DMS114 treated with DMSO at 0.1 percent for 48 hours (cell line): Measurements from ENCODE around the gene CYSTM1.

Source experiments
- DNase-seq: peaks from one replicate; lab custom pipeline; 2025; ENCODE audit not compliant: unreplicated experiment; lab: John Stamatoyannopoulos, UW

Gene CYSTM1

DNA sequence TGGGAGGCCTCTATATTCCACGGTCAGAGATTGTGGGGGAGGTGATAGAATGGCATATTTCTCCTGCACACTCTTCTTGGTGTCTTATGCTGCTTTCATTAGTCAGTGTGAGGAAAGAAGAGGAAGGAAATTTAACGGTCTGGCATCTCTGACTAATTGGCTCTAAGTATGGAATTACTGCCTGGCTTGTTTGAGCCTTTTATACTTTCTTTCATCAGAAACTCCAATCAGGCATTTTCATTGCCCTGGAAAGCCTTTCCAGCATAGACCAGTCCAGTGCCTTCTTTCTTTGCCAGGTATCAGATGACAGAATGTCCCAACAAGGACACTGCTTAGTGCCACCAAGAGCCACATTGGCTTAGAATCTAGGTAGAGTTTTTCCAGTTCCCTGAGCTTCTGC is 30.2 kb downstream of the CYSTM1 start:
- DNase-seq, result no peak

DNA sequence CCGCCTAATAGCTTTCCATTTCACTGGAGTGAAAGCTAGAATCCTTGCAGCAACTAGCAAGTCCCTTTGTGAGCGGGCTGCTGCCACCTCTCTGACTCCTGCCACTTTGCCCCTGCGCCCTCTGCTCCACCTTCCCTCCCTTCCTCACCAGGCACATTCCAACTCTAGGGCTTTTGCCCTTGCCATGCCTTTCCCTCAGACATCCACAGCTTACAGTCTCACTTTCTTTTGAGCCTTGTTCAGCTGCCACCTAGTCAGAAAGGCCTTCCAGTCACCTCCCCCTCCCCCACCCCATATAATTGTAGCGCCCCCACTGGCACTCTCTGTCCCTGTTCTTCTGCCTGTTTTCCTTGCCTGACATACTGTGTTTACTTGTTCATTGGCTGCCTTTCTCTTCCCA is 31.0 kb downstream of the CYSTM1 start:
- DNase-seq, result no peak

DNA sequence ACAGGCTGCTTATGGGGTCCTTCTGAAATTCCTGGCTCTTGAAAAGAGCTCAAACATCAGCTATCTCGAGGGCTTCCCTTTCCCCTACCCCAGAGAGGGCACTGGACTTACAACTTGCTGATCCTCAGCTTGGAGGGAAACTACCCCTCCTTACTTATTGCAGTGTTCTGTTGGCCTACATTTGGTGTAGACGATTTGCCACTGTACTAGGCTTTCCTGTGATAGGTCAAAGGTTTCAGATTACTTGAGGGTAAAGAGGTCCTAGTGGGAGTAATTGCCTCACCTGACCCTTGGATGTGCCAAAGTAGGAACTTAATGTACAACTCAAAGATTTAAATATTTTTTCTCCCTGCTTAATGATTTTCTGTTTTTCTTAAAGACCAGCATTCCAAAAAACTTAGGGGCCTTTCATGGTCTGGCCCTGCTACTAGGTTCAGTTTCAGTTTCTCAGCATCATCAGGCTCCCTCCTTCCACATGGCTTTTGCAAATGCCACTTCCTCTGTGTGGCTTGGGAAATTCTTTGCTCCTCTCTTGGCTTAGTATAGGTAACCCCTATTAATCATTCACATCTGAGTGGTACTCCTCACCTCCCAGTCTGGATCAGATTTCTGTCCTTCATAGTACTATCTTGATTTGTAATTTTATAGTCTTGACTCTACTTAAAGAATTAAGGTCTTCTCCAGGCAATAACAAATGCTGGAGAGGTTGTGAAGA is 32.4 kb downstream of the CYSTM1 start:
- no peak for DNase-seq

DNA sequence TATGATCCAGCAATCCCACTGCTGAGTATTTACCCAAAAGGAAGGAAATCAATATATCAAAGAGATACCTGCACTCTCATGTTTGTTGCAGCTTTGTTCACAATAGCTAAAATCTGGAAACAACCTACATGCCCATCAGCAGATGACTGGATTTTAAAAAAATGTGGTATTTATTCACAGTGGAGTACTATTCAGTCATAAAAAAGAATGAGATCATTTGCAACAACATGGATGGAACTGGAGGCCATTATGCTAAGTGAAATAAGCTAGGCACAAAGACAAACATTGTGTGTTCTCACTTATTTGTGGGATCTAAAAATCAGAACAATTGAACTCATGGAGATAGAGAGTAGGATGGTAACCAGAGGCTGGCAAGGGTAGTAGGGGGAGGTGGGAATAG is 33.1 kb downstream of the CYSTM1 start:
- DNase-seq, result no peak

DNA sequence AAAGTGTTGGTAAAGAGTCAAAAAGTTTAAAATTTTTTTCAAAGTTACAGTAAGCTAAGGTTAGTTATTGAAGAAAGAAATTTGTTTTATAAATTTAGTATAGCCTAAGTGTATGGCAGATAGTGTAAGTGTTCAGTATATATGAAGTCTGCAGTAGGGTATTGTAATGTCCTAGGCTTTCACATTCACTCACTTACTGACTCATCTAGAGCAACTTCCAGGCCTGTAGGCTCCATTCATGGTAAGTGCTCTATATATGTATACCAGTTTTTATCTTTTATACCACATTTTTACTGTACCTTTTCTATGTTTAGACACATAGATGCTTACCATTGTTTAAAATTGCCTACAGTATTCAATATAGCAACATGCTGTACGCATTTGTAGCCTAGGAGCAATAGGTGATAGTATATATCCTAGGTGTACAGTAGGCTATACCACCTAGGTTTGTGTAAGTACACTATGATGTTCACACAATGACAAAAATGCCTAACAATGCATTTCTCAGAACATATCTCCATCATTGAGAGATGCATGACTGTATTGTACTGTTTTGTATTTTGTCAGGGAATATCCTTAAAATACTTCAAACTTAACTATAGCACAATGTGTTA is 38.5 kb downstream of the CYSTM1 start:
- no peak for DNase-seq

DNA sequence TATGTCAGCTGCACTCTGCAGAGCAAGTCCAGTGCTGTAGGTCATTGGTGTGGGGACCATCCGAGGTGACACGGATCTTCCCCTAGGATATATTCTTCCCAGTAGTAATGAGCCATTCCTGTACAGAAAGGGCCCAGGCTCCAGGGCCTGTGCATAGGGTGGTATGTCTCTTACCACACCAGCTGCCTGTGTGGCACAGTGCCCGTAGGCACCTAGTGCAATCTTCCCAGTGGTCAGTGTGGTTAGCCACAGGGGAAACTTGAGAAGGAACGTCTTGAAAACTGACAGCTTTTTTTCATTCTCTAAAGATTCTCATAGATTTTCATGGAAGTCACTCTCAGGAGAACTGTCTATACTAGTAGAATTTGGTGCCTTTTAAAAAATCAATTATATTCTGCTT is 39.8 kb downstream of the CYSTM1 start:
- DNase-seq, result no peak

DNA sequence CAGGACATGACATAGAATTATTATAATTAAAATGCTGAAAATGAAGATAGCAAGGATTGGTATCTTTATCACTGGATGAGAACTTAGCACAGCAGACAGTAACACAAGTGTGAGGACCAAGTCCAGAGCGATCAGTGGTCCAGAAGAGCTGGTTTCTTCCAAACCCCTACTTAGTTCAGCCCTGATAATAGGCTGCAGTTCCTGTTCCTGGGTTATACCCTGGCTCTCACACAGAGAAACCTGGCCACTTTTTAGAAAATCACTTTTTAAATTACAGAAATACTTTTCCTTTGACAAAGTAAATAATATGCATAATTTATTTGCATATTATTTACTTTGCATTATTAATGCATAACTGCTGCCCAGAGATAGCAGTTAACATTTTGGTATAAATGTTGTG is 40.3 kb downstream of the CYSTM1 start:
- DNase-seq, result no peak

DNA sequence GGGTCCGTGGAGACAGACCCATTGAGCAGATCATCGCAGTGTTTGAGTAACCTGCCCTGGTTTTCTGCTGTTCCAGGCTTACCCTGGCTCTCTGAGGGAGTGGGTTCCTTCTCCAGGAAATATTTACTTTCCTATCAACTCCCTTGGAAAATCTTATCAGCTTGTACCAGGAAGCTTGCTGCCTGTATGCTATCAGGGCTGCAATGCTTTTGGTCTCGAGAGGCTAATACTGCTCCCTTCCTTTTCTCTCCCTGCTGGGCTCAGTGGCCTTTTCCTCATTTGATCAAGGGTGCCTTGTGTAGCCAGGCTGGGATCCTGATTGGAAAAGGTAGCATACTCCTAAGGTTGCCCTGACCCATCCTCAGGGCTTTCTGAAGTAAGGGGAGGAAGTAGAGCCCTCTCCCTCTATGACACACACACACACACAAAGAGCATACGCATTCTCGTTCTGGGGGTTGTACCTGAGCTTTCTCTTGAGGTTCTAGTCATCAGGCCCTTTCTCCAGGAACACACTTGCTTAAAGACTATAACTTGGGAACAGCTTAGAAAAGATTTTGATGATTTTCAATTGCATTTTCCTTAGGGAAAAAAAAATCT is 41.6 kb downstream of the CYSTM1 start:
- no peak for DNase-seq

DNA sequence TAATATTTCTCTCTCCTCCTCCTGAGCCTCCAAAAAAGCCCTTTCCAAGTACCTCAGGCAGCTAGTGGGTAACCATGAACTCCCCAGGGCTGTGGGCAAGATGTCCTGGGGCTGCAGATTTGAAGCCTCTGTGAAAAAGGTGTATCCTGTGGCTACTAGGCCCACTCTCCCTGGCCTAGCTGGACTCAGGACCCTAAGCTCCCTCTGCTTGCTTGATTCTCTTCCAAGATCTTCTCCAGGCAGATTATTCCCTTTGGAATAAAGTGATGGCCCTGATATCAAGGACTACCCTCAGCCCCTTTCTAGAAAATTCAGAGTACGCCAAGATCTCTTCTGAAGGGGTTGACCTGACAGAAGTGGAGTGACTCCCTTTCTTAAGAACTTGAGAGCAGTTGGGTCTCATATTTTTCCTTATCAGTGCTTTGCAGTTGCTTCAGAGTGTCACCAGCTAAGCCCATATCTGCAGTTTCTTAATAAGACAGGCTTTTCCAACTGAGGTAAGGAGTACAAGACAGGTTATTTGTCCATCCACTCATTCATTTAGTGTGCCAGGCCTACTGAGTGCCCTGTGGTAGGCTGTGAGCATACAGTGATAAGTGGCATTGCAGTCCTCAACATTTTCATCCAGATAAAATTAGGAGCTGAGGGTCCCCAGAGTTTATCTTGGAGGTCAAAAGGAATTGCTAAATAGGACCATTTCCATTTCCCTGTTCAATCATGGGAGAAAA is 42.5 kb downstream of the CYSTM1 start:
- DNase-seq, result no peak

DNA sequence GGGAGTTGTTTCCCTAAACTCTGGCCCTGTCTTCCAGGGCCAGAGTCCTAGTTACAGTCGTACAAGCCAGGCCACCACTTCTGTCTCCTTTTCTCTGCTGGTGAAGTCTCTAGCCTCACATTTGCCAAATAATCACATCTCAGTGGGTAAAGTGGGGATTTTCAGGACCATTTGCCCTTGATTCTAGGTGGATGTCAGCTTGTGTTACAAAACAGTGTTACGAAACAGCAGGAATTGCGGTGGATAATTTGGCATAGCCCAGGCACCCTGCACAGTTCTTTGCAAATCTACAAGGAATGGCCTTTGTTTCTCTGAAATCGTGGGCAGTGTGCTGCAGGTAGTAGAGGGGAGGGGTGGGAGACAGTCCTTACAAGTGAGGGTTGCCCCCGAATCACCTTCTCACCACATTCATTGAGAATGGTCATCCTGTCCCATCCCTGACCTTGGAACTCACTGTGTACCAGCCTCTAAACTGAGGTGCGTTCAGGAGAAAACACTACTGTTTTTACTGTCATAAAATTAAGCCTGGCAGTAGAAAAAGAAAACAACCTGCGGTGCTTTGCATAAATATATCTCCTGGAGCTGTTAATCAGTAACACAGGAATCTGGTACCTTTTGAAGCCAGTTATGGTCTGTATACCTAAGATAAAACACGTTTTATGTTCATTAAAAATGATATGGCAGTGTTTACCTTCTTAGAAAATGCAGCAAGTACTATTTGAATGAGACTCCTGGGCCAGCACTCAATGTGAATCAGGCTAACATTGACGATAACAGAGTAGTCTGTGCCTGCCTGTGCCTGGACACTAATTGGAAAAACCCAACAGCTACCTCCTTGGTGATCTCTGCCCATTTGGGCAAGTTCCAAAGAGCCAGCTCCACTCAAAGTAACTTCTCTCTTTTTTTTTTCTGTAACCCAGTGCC is 44.3 kb downstream of the CYSTM1 start:
- DNase-seq, result no peak

DNA sequence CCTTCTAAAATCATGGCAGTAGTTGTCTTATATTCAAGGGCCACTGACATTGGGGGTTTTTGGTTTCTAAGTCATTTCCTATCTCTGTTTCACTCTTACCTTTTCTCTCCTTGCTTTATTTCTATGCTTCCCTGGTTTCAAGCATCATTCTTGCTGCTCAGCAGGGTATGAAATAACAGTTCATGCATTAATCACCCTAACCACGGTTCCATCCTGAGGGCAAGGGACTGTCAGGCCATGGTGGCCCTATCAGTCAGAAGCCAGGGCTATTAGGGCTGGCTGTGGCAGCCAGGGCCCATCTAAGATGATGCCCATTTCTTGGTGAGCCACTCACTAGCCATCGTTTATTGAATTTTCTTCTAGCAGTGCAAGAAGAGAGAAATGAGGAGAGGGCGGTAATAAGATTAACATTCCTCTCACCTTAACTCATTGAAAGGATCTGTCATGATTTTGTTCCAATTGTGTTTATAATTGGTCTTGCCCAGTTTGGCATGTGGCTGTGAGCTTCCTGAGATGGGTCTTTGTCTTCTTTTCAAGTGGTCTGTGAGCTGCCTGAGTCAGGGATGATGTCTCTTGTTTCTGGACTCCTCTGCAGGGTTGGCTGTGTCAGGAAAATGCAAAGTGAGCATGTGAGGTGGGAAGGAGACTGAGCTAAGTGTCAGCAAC is 45.2 kb downstream of the CYSTM1 start:
- DNase-seq, result no peak

DNA sequence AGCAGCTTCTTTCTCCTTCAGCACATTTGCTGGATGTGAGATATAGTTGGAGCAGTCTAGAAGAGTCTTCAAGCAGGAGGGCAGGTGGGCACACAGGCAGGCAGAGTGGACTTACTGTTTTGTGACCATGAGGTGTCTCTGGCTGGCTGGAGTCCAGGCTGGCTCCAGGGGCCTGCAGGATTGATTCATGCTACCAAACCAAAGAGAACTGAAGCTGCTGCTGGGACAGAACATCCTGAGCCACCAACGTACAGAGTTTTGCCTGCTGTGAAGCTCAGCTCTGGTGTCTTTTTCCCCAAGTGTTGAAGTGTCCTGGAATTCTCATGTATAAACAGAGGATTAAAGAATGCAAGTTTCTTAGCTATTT is 45.7 kb downstream of the CYSTM1 start:
- no peak for DNase-seq

DNA sequence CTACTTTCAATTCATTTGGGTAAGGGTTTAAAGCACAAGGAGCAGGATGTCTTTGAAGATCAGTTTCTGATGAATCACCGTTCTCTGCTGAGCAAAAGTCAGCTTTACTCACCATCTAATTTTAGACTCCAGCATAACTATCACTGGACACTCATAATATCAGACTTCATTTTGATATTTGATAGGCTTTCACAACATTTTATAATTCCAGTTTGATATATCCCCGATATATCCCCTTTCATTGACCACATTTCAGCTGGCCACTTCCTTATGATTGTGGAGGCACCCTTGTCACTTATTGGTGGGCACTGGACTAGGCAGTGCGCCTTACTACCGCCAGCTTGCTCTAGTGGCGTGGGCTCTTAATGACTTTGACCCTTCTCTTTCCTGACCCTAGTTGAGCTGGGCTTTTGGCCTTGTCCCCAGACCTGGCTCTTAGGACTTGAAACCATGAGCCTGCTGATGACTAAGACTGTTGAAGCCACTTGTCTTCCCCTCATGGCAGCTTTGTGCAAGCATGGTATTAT is 46.8 kb downstream of the CYSTM1 start:
- no peak for DNase-seq

DNA sequence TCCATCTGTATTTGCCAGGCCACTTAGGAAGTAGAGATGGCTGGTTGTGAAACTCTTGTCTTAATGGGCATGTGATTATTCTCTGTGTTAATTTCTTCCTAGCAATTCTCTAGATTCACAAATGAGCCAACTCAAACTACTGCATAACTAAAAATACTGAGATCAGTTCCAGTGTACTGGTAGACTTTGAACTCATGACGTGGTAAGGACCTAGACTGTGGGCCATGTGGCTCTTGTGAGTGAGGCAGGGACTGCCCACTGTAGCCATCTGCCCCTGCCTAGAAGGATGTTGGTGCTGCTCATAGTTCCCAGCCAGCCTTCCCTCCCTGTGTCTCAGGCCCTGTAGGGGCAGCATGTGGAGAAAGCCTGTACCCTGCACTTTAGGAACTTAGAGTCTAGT is 47.4 kb downstream of the CYSTM1 start:
- no peak for DNase-seq

DNA sequence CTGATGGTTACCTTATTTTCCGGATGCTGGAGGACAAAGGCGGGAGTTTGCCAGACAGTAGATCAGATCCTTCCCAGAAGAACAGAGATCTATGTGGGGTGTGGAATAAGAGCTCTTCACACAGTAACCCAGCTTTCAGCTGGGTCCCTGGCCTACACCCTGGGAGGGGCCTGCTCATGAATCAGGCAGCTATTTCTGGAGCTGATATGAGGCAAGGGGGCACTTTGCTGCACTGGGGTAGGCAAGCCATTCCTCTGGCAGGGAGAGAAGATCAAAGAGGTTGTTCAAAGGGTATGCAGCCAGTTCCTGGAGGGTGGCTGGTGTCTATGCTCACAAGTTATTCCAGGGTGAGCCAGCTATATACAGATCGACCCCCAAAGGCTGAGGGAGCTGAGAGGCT is 48.6 kb downstream of the CYSTM1 start:
- no peak for DNase-seq

DNA sequence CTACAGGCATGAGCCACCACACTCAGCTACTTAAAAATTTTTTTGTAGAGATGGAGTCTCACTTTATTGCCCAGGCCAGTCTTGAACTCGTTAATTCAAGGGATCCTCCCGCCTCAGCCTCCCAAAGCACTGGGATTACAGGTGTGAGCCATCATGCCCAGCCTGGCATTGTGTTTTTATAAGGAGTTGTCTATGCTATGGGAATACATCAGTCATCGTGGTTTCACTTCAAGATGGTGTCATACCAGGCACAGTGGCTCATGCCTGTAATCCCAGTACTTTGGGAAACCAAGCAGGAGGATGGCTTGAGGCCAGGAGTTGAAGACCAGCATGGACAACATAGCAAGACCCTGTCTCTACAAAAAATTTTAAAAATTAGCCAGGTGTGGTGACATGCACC is 49.7 kb downstream of the CYSTM1 start:
- DNase-seq, result no peak

DNA sequence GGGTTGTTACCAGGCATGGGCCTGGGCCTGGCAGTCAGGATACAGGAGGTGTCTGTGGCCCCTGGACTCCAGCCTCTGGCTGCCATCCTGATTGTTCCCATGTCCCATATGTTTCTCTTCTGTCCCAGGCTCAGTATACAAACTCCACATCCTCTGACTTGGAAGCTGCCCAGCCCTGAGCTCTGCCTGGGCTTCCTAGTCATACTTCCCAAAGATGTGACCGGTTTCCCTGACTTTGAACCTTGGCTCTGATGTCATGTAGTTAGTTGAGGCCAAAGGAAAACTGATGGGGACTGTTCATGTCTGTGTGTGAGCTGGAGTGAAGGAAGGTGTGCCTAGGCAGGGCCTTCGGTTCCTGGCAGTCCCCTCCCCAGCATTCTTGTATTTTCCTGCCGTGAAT is 50.4 kb downstream of the CYSTM1 start:
- DNase-seq, result no peak

DNA sequence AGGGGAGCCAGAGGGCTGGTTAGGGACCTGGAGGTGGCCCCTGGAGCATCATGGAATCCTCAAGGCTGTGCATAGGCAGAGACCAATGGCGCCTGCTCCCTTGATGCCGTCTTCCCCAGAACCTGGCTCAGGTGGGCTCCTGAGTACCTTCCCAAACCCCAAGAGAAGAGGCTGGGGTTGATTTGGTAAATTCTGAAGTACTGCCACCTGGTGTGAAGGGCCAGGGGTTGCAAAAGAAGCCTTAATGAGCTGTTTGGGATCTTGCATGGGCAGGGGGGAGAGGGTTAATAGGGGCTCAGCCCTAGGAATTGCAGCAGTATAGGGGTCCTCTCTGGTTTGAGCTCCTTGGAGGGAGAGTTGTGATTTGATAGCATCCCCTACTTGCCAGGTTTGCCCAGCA is 52.1 kb downstream of the CYSTM1 start:
- no peak for DNase-seq

DNA sequence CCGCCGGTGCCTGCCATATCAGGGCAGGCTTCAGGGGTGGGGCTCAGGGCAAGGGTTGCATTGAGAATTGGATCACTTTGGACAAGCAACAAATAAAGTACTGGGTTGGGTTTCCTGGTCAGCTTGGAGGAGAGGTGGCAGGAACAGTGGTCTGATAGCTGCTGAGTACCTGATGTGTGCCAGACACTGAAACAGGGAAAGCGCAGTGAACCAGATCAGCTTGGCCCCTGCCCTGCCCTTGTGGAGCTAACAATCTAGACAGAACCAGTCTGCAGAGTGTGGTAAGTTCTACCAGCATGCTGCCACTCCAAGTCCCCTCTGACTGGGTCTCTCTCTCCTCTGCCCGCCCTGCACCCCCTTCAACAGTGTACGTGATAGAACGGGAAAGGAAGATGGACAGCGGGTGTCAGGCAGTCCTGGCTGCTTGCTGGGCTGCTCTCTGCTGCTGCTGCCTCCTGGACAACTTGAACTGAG is 53.4 kb downstream of the CYSTM1 start:
- no peak for DNase-seq

DNA sequence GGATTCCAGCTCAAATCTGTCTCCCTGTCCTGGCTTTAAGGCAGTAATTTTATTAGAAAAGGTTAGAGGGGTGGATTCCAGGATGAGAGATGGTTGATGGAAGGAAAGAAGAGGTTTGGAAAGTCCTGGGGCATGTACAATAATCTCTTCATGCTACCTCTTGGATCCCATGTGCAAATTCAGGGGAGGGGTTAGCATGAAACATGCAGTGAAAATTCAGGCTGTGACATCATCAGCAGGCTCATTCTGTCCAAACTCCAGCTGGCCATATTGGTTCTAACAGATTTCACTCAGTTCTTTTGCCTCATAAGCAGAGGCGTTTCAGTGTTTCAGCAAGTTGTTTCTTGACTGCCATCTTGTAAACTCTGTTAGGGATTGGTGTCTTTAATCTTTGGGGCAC is 55.4 kb downstream of the CYSTM1 start:
- DNase-seq, result no peak
